GM19193 (cell line): ENCODE data around the gene RAB7A.
A peak's percentile ranks its signal among the peaks of the same experiment; 100 is the strongest.

ENCODE experiments used
- POLR2A ChIP-seq: IDR thresholded peaks from 4 replicates; pipeline ENCODE4 v1.6.1; 2011; ENCODE audit not compliant: insufficient read depth, insufficient read length; ENCODE audit errors: extremely low read depth

Gene RAB7A

GRCh38 chr3:128815318-128816064 is 89.5 kb downstream of the RAB7A start:
- no peak for TF ChIP-seq POLR2A

- no peak for TF ChIP-seq POLR2A
These were observed 92.3 kb downstream of the RAB7A start for GRCh38 chr3:128818186-128818787.

GRCh38 chr3:128820252-128820839 is 94.4 kb downstream of the RAB7A start:
- no peak for TF ChIP-seq POLR2A

- TF ChIP-seq POLR2A: peak; percentile 9
These were observed 97.0 kb downstream of the RAB7A start for GRCh38 chr3:128823008-128823407.

GRCh38 chr3:128823631-128824030 is 97.6 kb downstream of the RAB7A start:
- TF ChIP-seq POLR2A: no peak

- TF ChIP-seq POLR2A: no peak
These were observed 98.3 kb downstream of the RAB7A start for GRCh38 chr3:128824132-128824850.

GRCh38 chr3:128825117-128825725 is 99.2 kb downstream of the RAB7A start:
- no peak for TF ChIP-seq POLR2A

- no peak for TF ChIP-seq POLR2A
These were observed 109.1 kb downstream of the RAB7A start for GRCh38 chr3:128835096-128835495.

- no peak for TF ChIP-seq POLR2A
These were observed 116.2 kb downstream of the RAB7A start for GRCh38 chr3:128841926-128842920.

- TF ChIP-seq POLR2A: no peak
These were observed 118.5 kb downstream of the RAB7A start for GRCh38 chr3:128844502-128844901.

GRCh38 chr3:128845119-128845777 is 119.3 kb downstream of the RAB7A start:
- TF ChIP-seq POLR2A: no peak

- TF ChIP-seq POLR2A: no peak
These were observed 119.9 kb downstream of the RAB7A start for GRCh38 chr3:128845778-128846485.

GRCh38 chr3:128846486-128846891 is 120.5 kb downstream of the RAB7A start:
- TF ChIP-seq POLR2A: no peak

- TF ChIP-seq POLR2A: no peak
These were observed 121.8 kb downstream of the RAB7A start for GRCh38 chr3:128847666-128848370.
